ENCODE results near the gene EVI2A.

Gene EVI2A

DNA sequence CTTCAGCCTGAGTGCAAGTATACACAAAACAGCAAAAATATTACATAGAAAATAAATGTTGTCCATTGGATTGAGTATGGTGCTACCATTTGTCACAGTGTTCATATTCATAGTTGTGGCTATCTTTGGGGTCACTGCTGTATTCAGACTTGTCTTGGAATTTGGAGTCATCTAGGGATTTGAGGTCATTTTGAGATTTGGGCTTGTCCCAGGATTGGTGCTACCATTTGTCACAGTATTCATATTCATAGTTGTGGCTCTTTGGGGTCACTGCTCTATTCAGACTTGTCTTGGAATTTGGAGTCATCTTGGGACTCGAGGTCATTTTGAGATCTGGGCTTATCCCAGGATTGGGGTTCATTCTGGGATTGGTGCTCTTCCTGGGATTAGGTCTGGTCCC, 49.2 kb downstream of the EVI2A start:
- no peak for DNase-seq

DNA sequence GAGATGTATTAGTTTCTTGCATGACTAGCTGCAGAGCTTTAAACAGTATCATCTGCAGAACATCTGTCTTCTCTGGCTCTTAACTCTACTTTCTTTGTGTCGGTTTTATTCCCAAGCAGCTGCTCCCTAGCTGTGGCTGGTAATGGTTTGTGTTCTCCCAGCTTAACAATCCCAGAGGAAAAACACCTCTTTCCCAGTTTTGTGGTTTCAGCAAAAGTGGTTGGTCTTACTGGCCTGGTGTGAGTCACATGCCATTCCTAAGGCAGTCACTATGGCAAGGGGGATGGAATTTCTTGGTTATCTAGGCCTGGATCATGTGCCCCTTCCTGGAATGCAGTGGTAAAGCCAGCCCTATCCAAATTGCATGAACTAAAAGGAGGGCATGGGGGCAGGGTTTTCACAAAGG, 51.8 kb downstream of the EVI2A start:
- peak; percentile 97 for DNase-seq

DNA sequence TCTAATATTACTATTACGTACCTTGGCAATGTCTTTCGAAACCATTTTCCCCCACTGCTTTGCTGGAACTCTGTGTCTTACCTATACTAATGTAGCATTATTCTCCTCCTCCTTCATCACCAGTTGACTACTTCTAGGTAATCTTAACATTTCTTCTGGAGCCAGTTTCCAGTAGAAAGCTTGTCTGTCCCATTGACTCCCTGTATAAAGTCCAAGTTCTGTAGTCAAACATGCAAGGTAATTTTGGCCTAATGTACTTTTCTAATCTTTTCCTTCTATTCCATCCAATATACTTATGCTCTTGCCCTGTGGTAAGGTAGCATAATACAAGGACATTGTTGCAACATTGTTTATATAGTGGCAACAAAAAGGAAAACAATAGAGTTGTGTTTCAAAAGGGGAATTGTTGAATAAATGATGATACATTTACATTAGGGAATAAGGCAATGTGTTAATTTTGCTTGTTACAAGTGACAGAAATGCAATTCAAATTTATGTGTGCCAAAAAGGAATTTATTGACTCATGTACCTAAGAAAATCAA, 52.3 kb downstream of the EVI2A start:
- peak; percentile 55 for DNase-seq
